ENCODE data around the gene ZBTB44.

GRCh38 chr11:130237282-130238006, 77.3 kb downstream of the ZBTB44 start:
- TF ChIP-seq CTCF (IDR thresholded peaks at IDR 0.05) (no peak), POLR2A (IDR thresholded peaks at IDR 0.05) (no peak)

Measured in esophagus squamous epithelium (tissue), 4 donors.